HEK293 (cell line): ENCODE data around the gene FAM193A.

ENCODE experiments used
- CTCF ChIA-PET: fragments of 350-600 bp; formaldehyde crosslinking; extraction: SDS; loops from one replicate; lab custom pipeline; 2021; ENCODE audit warnings: antibody characterized with exemption; lab: Yijun Ruan, JAX
- POLR2A ChIA-PET: fragments of 300-600 bp; formaldehyde crosslinking; extraction: SDS; loops from one replicate; lab custom pipeline; 2020; ENCODE audit warnings: antibody characterized with exemption, inconsistent platforms; lab: Yijun Ruan, JAX
- H3K27ac ChIP-seq: fragments of 200-500 bp; sonication (Bioruptor generic); 2 replicates; pipeline ENCODE4 v1.5.1; 2014; ENCODE audit warnings: low read depth, low read length, control low read depth, inconsistent platforms; ENCODE audit errors: extremely low read depth
- H3K36me3 ChIP-seq, 2 experiments: fragments of 200-500 bp in 1 of 2; sonication (Bioruptor generic) in 1 of 2; 1 replicate in 1 of 2; 2 replicates in 1 of 2; pipeline ENCODE4 v1.5.1; 2014 to 2017; ENCODE audit warnings: inconsistent platforms in 2 of 2, low read length in 2 of 2; ENCODE audit not compliant: control insufficient read depth in 2 of 2, insufficient read depth in 1 of 2
- H3K4me1 ChIP-seq: fragments of 200-500 bp; sonication (Bioruptor generic); 2 replicates; pipeline ENCODE4 v1.5.1; 2014; ENCODE audit warnings: mild to moderate bottlenecking, low read length, inconsistent platforms; ENCODE audit not compliant: control insufficient read depth, insufficient read depth
- H3K4me3 ChIP-seq: 2 replicates; pipeline ENCODE4 v1.5.1; 2011; ENCODE audit warnings: low read depth, mild to moderate bottlenecking, control low read depth, low read length, moderate library complexity
- H3K9me3 ChIP-seq: fragments of 200-500 bp; sonication (Bioruptor generic); 2 replicates; pipeline ENCODE4 v1.5.1; 2014; ENCODE audit warnings: low read depth, low read length, inconsistent platforms; ENCODE audit not compliant: control insufficient read depth, insufficient read depth
- GFI1B ChIP-seq: fragments of 450-650 bp; formaldehyde crosslinking; IDR thresholded peaks from 2 replicates; pipeline ENCODE4 v1.5.1; 2016; ENCODE audit warnings: missing biosample characterization, missing genetic modification characterization
- HOXC10 ChIP-seq: sonication (generic); formaldehyde crosslinking; IDR thresholded peaks from 2 replicates; pipeline ENCODE4 v1.8.1; 2023; ENCODE audit warnings: mild to moderate bottlenecking, missing genetic modification reagents
- OVOL3 ChIP-seq: fragments of 450-650 bp; formaldehyde crosslinking; IDR thresholded peaks from 2 replicates; pipeline ENCODE4 v1.5.1; 2016; ENCODE audit warnings: missing biosample characterization, missing genetic modification characterization
- PBX3 ChIP-seq: sonication (generic); formaldehyde crosslinking; IDR thresholded peaks from 2 replicates; pipeline ENCODE4 v1.8.1; 2022; ENCODE audit warnings: mild to moderate bottlenecking, moderate library complexity, missing genetic modification reagents
- RBAK ChIP-seq: fragments of 450-650 bp; formaldehyde crosslinking; IDR thresholded peaks from 2 replicates; pipeline ENCODE4 v1.5.1; 2016; ENCODE audit warnings: missing biosample characterization, missing genetic modification characterization
- TCF7L2 ChIP-seq: IDR thresholded peaks from 2 replicates; pipeline ENCODE4 v1.6.1; 2011; ENCODE audit warnings: low read depth, mild to moderate bottlenecking, inconsistent platforms, low read length, moderate library complexity, borderline replicate concordance
- ZBTB1 ChIP-seq: fragments of 450-650 bp; formaldehyde crosslinking; IDR thresholded peaks from 2 replicates; pipeline ENCODE4 v1.5.1; 2016; ENCODE audit warnings: missing biosample characterization, missing genetic modification characterization
- ZBTB17 ChIP-seq: fragments of 450-650 bp; formaldehyde crosslinking; IDR thresholded peaks from 2 replicates; pipeline ENCODE4 v1.5.1; 2016; ENCODE audit warnings: missing biosample characterization, missing genetic modification characterization
- ZBTB21 ChIP-seq: fragments of 450-650 bp; formaldehyde crosslinking; IDR thresholded peaks from 2 replicates; pipeline ENCODE4 v1.5.1; 2017; ENCODE audit warnings: missing biosample characterization, missing genetic modification characterization
- ZBTB26 ChIP-seq: fragments of 450-650 bp; formaldehyde crosslinking; optimal IDR thresholded peaks from 2 replicates; pipeline ENCODE3; 2016; ENCODE audit warnings: missing biosample characterization, mild to moderate bottlenecking, missing genetic modification characterization
- ZBTB48 ChIP-seq: fragments of 450-650 bp; formaldehyde crosslinking; IDR thresholded peaks from 2 replicates; pipeline ENCODE4 v1.5.1; 2016; ENCODE audit warnings: missing biosample characterization, missing genetic modification characterization
- ZFP3 ChIP-seq: fragments of 450-650 bp; formaldehyde crosslinking; IDR thresholded peaks from 2 replicates; pipeline ENCODE4 v1.5.1; 2016; ENCODE audit warnings: low read depth, missing biosample characterization, missing genetic modification characterization
- ZNF112 ChIP-seq: fragments of 450-650 bp; formaldehyde crosslinking; IDR thresholded peaks from 2 replicates; pipeline ENCODE4 v1.5.0; 2017; ENCODE audit warnings: missing biosample characterization, missing genetic modification characterization
- ZNF324 ChIP-seq: fragments of 450-650 bp; formaldehyde crosslinking; IDR thresholded peaks from 2 replicates; pipeline ENCODE4 v1.5.1; 2016; ENCODE audit warnings: missing biosample characterization, missing genetic modification characterization
- ZNF391 ChIP-seq: fragments of 450-650 bp; formaldehyde crosslinking; IDR thresholded peaks from 2 replicates; pipeline ENCODE4 v1.5.1; 2016; ENCODE audit warnings: low read depth, missing biosample characterization, missing genetic modification characterization, borderline replicate concordance
- ZNF416 ChIP-seq: fragments of 450-650 bp; formaldehyde crosslinking; IDR thresholded peaks from 2 replicates; pipeline ENCODE4 v1.5.1; 2016; ENCODE audit warnings: missing biosample characterization, missing genetic modification characterization
- ZNF423 ChIP-seq: fragments of 450-650 bp; formaldehyde crosslinking; IDR thresholded peaks from 2 replicates; pipeline ENCODE4 v1.5.1; 2016; ENCODE audit warnings: missing biosample characterization, missing genetic modification characterization
- ZNF677 ChIP-seq: fragments of 450-650 bp; IDR thresholded peaks from 2 replicates; pipeline ENCODE4 v1.5.0; 2018; ENCODE audit warnings: missing biosample characterization, mild to moderate bottlenecking, missing genetic modification characterization, moderate library complexity
- ZNF837 ChIP-seq: fragments of 450-650 bp; formaldehyde crosslinking; IDR thresholded peaks from 2 replicates; pipeline ENCODE4 v1.5.1; 2016; ENCODE audit warnings: missing biosample characterization, missing genetic modification characterization
- ZSCAN30 ChIP-seq: fragments of 450-650 bp; IDR thresholded peaks from 2 replicates; pipeline ENCODE4 v1.5.1; 2018; ENCODE audit warnings: missing biosample characterization, mild to moderate bottlenecking, missing genetic modification characterization, moderate library complexity
- ZSCAN5A ChIP-seq: fragments of 450-650 bp; formaldehyde crosslinking; IDR thresholded peaks from 2 replicates; pipeline ENCODE4 v1.5.1; 2016; ENCODE audit warnings: missing biosample characterization, missing genetic modification characterization
- TF ChIP-seq, protein P1 (sequence below): fragments of 450-650 bp; formaldehyde crosslinking; IDR thresholded peaks from 2 replicates; pipeline ENCODE4 v1.5.1; 2016; ENCODE audit warnings: missing biosample characterization, missing genetic modification characterization
- TF ChIP-seq, protein P2 (sequence below): fragments of 450-650 bp; formaldehyde crosslinking; IDR thresholded peaks from 2 replicates; pipeline ENCODE4 v1.5.1; 2016; ENCODE audit warnings: missing biosample characterization, missing genetic modification characterization
- TF ChIP-seq, protein P3 (sequence below): fragments of 450-650 bp; IDR thresholded peaks from 2 replicates; pipeline ENCODE4 v1.5.1; 2018; ENCODE audit warnings: missing biosample characterization, missing genetic modification characterization

The FAM193A gene

GRCh38 chr4:2489841-2490552 is 46.5 kb upstream of the FAM193A start (continued):
- TF ChIP-seq ZSCAN30 (tag by site-specific recombination), result no peak
- TF ChIP-seq ZNF677 (tag by site-specific recombination), result no peak
- no peak for TF ChIP-seq GFI1B (tag by site-specific recombination)
- TF ChIP-seq ZNF112 (tag by site-specific recombination), result no peak
- no peak for TF ChIP-seq ZNF837 (tag by site-specific recombination)
- TF ChIP-seq HOXC10 (CRISPR knock-in tag), result no peak

DNA sequence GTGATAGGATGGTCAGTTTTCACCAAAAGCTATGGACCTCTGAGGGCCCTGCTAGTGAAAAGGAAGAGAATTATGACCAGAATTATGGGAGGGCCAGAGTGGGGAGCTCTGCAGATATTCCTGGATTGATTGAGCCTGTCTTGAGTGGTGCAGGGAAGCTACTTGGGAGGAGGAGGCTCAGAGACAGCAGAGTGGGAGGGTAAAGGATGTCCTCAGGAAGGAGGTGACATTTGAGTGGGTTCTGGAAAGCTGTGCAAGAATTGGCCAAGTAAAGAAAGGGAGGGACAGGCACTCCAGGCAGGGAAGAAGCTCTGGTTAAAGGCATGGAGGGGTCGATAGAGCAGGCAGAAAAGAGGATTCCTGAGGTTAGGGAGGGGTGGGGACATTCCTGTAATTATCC is 43.5 kb upstream of the FAM193A start:
- Histone ChIP-seq H3K36me3 (peaks cover 19 to 83% of the 10 kb centered on the region in 2 experiments; a peak in 2 of 3 replicates), H3K4me3 (no peak overlapping the region), H3K27ac (no peak overlapping the region), H3K9me3 (no peaks in the 10 kb centered on the region), H3K4me1 (no peaks in the 10 kb centered on the region)
- ChIA-PET POLR2A (interaction anchor here (0.6 to 1.2 kb wide), 2 partner anchors 9 to 24 kb away, joined by 3 read pairs; partner anchors contain the start of gene RNF4), CTCF (interaction anchor here (0.6 kb wide), 1 partner anchor 24 kb away, joined by 3 read pairs; no protein-coding TSS in a partner anchor)
- TF ChIP-seq ZBTB17 (tag by site-specific recombination) (peak; percentile 60), ZBTB48 (tag by site-specific recombination) (no peak)

- H3K9me3 ChIP-seq, result no peaks in the 10 kb centered on the region
- TF ChIP-seq, protein P1, sequence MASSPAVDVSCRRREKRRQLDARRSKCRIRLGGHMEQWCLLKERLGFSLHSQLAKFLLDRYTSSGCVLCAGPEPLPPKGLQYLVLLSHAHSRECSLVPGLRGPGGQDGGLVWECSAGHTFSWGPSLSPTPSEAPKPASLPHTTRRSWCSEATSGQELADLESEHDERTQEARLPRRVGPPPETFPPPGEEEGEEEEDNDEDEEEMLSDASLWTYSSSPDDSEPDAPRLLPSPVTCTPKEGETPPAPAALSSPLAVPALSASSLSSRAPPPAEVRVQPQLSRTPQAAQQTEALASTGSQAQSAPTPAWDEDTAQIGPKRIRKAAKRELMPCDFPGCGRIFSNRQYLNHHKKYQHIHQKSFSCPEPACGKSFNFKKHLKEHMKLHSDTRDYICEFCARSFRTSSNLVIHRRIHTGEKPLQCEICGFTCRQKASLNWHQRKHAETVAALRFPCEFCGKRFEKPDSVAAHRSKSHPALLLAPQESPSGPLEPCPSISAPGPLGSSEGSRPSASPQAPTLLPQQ (tag by site-specific recombination), result no peak
- no peak for TF ChIP-seq ZBTB26
- TF ChIP-seq ZBTB1 (tag by site-specific recombination), result no peak
- no peak for TF ChIP-seq ZSCAN5A (tag by site-specific recombination)
- TF ChIP-seq ZNF416 (tag by site-specific recombination), result no peak
- TF ChIP-seq ZFP3, result no peak
- TF ChIP-seq, protein P2, sequence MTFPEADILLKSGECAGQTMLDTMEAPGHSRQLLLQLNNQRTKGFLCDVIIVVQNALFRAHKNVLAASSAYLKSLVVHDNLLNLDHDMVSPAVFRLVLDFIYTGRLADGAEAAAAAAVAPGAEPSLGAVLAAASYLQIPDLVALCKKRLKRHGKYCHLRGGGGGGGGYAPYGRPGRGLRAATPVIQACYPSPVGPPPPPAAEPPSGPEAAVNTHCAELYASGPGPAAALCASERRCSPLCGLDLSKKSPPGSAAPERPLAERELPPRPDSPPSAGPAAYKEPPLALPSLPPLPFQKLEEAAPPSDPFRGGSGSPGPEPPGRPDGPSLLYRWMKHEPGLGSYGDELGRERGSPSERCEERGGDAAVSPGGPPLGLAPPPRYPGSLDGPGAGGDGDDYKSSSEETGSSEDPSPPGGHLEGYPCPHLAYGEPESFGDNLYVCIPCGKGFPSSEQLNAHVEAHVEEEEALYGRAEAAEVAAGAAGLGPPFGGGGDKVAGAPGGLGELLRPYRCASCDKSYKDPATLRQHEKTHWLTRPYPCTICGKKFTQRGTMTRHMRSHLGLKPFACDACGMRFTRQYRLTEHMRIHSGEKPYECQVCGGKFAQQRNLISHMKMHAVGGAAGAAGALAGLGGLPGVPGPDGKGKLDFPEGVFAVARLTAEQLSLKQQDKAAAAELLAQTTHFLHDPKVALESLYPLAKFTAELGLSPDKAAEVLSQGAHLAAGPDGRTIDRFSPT (tag by site-specific recombination), result no peak
- TF ChIP-seq ZNF324 (tag by site-specific recombination), result no peak
- TF ChIP-seq ZBTB21, result no peak
- TF ChIP-seq TCF7L2, result no peak
- no peak for TF ChIP-seq RBAK
- TF ChIP-seq ZNF391 (tag by site-specific recombination), result no peak
- TF ChIP-seq, protein P3, sequence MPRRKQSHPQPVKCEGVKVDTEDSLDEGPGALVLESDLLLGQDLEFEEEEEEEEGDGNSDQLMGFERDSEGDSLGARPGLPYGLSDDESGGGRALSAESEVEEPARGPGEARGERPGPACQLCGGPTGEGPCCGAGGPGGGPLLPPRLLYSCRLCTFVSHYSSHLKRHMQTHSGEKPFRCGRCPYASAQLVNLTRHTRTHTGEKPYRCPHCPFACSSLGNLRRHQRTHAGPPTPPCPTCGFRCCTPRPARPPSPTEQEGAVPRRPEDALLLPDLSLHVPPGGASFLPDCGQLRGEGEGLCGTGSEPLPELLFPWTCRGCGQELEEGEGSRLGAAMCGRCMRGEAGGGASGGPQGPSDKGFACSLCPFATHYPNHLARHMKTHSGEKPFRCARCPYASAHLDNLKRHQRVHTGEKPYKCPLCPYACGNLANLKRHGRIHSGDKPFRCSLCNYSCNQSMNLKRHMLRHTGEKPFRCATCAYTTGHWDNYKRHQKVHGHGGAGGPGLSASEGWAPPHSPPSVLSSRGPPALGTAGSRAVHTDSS (tag by site-specific recombination), result no peak
- no peak for TF ChIP-seq OVOL3 (tag by site-specific recombination)
- TF ChIP-seq ZNF423 (tag by site-specific recombination), result no peak
- TF ChIP-seq PBX3 (CRISPR knock-in tag), result no peak
- POLR2A ChIA-PET, result interaction anchor here (0.6 kb wide), 1 partner anchor 83 kb away, joined by 3 read pairs; no protein-coding TSS in a partner anchor
- H3K27ac ChIP-seq, result no peak overlapping the region
- no peak overlapping the region for H3K4me3 ChIP-seq
- CTCF ChIA-PET, result interaction anchor here (1.0 kb wide), 1 partner anchor 275 kb away, joined by 3 read pairs; no protein-coding TSS in a partner anchor
- no peaks in the 10 kb centered on the region for H3K4me1 ChIP-seq
- peaks cover 29 to 88% of the 10 kb centered on the region in 2 experiments; a peak in 2 of 3 replicates for H3K36me3 ChIP-seq
These were observed 41.5 kb upstream of the FAM193A start for GRCh38 chr4:2494992-2495391.
